CD4-positive, CD25-positive, alpha-beta regulatory T cell (primary cell): Measurements from ENCODE around the gene FHOD1. TPM values are rescaled to one million over a fixed set of nuclear protein-coding genes. Genes with fewer than 3 reads are reported as not detected.

Experiments
- ATAC-seq, 2 donors: fragments of 150-1000 bp; cut with Tn5 transposase; one replicate each; pipeline ENCODE4 v1.10.0; 2021; ENCODE audit warnings: low read depth in 2 of 2, moderate number of reproducible peaks in 2 of 2, moderate library complexity in 1 of 2
- DNase-seq, 3 donors: peaks; one replicate each; pipeline versions ENCODE4 v3.0.0 to v3.0.0-alpha.2; 2012 to 2022; ENCODE audit warnings: mixed read lengths in 1 of 3
- H3K27ac ChIP-seq: one replicate; pipeline ENCODE4 v1.7.0; 2013; ENCODE audit warnings: mild to moderate bottlenecking, low read length; ENCODE audit not compliant: insufficient read depth, poor library complexity, severe bottlenecking
- H3K27me3 ChIP-seq: one replicate; pipeline ENCODE4 v1.7.0; 2013; ENCODE audit warnings: low read length; ENCODE audit not compliant: control insufficient read depth, insufficient read depth
- H3K36me3 ChIP-seq: one replicate; pipeline ENCODE4 v1.7.0; 2013; ENCODE audit warnings: mild to moderate bottlenecking, low read length, moderate library complexity; ENCODE audit not compliant: control insufficient read depth, insufficient read depth
- H3K4me1 ChIP-seq: 2 replicates; pipeline ENCODE4 v1.7.0; 2013; ENCODE audit warnings: mild to moderate bottlenecking, low read length; ENCODE audit not compliant: insufficient read depth, control insufficient read depth, poor library complexity, severe bottlenecking
- H3K4me3 ChIP-seq: one replicate; pipeline ENCODE4 v1.7.0; 2013; ENCODE audit warnings: low read depth, mild to moderate bottlenecking, low read length, moderate library complexity
- H3K9me3 ChIP-seq, 2 experiments: 1 replicate in 1 of 2; 2 replicates in 1 of 2; pipeline ENCODE4 v1.7.0; 2013; ENCODE audit warnings: low read length in 2 of 2, mild to moderate bottlenecking in 1 of 2, moderate library complexity in 1 of 2; ENCODE audit not compliant: control insufficient read depth in 2 of 2
- H3K27ac Mint-ChIP-seq, 3 donors: one replicate each; pipeline ENCODE4 v1.8.0; 2020 to 2022; ENCODE audit warnings: mild to moderate bottlenecking in 3 of 3, mixed read lengths in 3 of 3, moderate library complexity in 2 of 3
- H3K27me3 Mint-ChIP-seq: one replicate; pipeline ENCODE4 v1.8.0; 2022; ENCODE audit warnings: mild to moderate bottlenecking, mixed read lengths
- H3K36me3 Mint-ChIP-seq: one replicate; pipeline ENCODE4 v1.8.0; 2020; ENCODE audit warnings: mixed read lengths
- H3K4me1 Mint-ChIP-seq, 4 donors: one replicate each; pipeline ENCODE4 v1.8.0; 2020 to 2022; ENCODE audit warnings: mixed read lengths in 4 of 4, mild to moderate bottlenecking in 1 of 4
- H3K4me3 Mint-ChIP-seq, 4 donors: one replicate each; pipeline ENCODE4 v1.8.0; 2020 to 2022; ENCODE audit warnings: mild to moderate bottlenecking in 4 of 4, mixed read lengths in 4 of 4, moderate library complexity in 3 of 4
- H3K9me3 Mint-ChIP-seq, 7 donors: one replicate each; pipeline ENCODE4 v1.8.0; 2020 to 2022; ENCODE audit warnings: mixed read lengths in 7 of 7, mild to moderate bottlenecking in 3 of 7, moderate library complexity in 2 of 7
- polyA plus RNA-seq, 4 donors: library from polyadenylated mRNA; unstranded; fragments of 300-500 nt; fragmentation: Illumina TruSeq; gene quantifications; one replicate each; pipeline ENCODE4 v1.2.3, GENCODE V29; 2021
- total RNA-seq: library from RNA; stranded (reverse); gene quantifications from one replicate; pipeline ENCODE4 v1.2.3, GENCODE V29; 2022

FHOD1 gene
- total and polyA plus RNA-seq, 5 donors from 2014 or later, result 1.9 to 34.5 (median 3.6) TPM

DNA sequence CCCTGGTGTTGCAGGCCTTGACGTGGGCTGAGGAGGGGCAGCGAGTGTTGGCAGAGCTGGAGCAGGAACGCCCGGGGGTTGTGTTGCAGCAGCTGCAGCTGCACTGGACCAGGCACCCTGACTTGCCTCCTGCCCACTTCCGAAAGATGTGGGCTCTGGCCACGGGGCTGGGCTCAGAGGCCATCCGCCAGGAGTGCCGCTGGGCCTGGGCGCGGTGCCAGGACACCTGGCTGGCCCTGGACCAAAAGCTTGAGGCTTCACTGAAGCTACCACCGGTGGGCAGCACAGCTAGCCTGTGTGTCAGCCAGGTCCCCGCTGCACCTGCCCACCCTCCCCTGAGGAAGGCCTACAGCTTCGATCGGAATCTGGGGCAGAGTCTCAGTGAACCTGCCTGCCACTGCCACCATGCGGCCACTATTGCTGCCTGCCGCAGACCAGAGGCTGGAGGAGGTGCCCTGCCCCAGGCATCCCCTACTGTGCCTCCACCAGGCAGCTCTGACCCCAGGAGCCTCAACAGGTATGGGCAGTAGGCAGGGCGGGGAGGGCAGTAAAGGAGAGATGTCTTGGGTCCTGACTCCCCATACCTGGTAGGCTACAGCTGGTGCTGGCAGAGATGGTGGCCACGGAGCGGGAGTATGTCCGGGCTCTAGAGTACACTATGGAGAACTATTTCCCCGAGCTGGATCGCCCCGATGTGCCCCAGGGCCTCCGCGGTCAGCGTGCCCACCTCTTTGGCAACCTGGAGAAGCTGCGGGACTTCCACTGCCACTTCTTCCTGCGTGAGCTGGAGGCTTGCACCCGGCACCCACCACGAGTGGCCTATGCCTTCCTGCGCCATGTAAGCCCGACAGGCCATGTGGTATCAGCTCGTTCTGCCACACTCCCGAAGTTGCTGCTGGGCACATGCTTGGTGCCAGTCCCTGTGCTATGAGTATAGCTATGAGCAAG, 37.7 kb upstream of the FHOD1 start:
- peak overlapping the region in 2 of 3 donors; percentile 24 to 37 for H3K27ac Mint-ChIP-seq
- DNase-seq (no peak), ATAC-seq (no peak)
- no peaks in the 10 kb centered on the region for H3K9me3 Mint-ChIP-seq
- Histone ChIP-seq H3K4me1 (peaks cover 3% of the 10 kb centered on the region), H3K9me3 (no peaks in the 10 kb centered on the region), H3K4me3 (no peak overlapping the region), H3K27me3 (no peaks in the 10 kb centered on the region), H3K27ac (no peak overlapping the region), H3K36me3 (no peaks in the 10 kb centered on the region)
- peaks cover 6% of the 10 kb centered on the region for H3K36me3 Mint-ChIP-seq
- no peak overlapping the region for H3K4me3 Mint-ChIP-seq
- H3K27me3 Mint-ChIP-seq, result no peaks in the 10 kb centered on the region
- peaks cover 0 to 3% (median 0%) of the 10 kb centered on the region in 4 donors for H3K4me1 Mint-ChIP-seq

DNA sequence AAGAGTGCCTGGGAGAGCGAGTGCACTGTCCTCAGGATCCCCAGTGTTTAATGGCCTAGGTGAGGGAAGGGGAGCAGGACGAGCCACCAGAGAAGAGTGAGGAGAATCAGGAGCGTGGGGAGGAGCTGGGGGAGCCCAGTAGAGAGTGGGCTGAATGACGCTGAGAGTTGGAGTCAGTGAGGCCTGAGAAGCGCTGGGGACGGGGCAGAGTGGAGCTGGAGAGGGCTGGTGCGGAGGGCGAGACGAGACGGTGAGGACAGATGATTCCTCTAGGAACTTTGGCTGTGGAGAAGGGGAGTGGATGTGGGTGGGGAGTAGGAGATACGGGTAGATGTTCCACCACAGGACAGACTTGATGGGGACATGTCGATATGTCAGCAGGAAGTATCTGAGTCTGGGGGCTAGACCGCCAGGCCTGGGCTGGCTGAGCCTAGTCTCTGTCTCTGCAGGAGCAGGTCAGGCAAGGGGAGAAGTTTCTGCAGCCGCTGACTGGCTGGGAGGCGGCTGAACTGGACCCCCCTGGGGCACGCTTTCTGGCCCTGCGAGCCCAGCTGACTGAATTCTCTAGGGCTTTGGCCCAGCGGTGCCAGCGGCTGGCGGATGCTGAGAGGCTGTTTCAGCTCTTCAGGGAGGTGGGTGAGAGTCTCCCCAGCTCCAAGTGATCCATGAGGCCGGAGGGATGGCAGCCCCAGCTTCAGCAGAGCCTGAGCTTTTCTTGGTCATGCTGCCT, 36.7 kb upstream of the FHOD1 start:
- no peaks in the 10 kb centered on the region for H3K27me3 Mint-ChIP-seq
- H3K4me1 ChIP-seq, result peaks cover 9% of the 10 kb centered on the region
- H3K4me3 Mint-ChIP-seq, result peak overlapping the region in 1 of 4 donors; percentile 57
- no peak overlapping the region for H3K4me3 ChIP-seq
- H3K4me1 Mint-ChIP-seq, result no peaks in the 10 kb centered on the region
- H3K9me3 ChIP-seq, result no peaks in the 10 kb centered on the region
- no peaks in the 10 kb centered on the region for H3K9me3 Mint-ChIP-seq
- no peak overlapping the region for H3K27ac ChIP-seq
- DNase-seq (no peak), ATAC-seq (no peak)
- no peaks in the 10 kb centered on the region for H3K36me3 ChIP-seq
- peak overlapping the region in 1 of 3 donors; percentile 12 for H3K27ac Mint-ChIP-seq
- H3K36me3 Mint-ChIP-seq, result peaks cover 6% of the 10 kb centered on the region
- H3K27me3 ChIP-seq, result no peaks in the 10 kb centered on the region

DNA sequence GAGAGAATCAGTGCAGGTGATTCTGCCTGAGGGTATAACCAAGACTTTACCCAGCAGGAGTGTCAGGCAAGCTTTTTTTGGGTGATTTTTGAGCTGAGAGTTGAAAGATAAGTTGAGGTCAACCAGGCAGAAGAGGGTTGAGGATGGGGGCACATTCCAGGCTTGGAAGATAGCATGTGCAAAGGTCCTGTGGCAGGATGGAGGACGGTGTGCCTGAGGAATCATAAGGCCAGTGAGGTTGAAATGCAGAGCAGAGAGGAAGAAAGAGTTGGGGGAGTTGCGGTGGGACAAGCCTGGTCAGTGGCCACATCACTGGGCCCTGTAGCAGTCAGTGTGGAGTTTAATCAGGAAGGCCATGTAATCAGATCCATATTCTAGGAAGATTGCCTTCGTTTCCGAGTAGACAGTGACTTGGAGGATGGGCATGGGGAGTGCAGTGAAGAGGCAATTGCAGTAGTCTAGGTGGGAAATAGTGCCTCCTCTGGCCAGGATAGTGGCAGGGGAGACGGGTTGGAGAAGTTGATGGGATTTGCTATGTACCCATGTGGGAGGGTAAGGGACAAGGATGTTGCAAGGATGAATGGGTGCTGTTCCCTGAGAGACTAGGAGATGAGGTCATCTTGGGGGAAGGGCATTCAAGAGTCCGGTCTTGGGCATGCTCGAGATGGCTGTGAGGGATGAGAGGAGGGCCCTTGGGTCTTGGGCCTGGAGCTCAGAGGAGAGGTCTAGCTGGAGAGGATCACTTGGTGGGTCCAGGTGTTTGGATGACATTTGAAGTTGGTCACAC, 36.0 kb upstream of the FHOD1 start:
- H3K36me3 ChIP-seq, result no peaks in the 10 kb centered on the region
- no peak overlapping the region for H3K27ac ChIP-seq
- peaks cover 6% of the 10 kb centered on the region for H3K36me3 Mint-ChIP-seq
- peak overlapping the region in 1 of 4 donors; percentile 57 for H3K4me3 Mint-ChIP-seq
- no peaks in the 10 kb centered on the region for H3K27me3 Mint-ChIP-seq
- no peaks in the 10 kb centered on the region for H3K27me3 ChIP-seq
- H3K4me3 ChIP-seq, result no peak overlapping the region
- no peaks in the 10 kb centered on the region for H3K9me3 ChIP-seq
- peaks cover 0 to 6% (median 0%) of the 10 kb centered on the region in 4 donors for H3K4me1 Mint-ChIP-seq
- no peaks in the 10 kb centered on the region for H3K9me3 Mint-ChIP-seq
- DNase-seq (no peak), ATAC-seq (no peak)
- H3K4me1 ChIP-seq, result peaks cover 17% of the 10 kb centered on the region
- peak overlapping the region in 1 of 3 donors; percentile 12 for H3K27ac Mint-ChIP-seq

DNA sequence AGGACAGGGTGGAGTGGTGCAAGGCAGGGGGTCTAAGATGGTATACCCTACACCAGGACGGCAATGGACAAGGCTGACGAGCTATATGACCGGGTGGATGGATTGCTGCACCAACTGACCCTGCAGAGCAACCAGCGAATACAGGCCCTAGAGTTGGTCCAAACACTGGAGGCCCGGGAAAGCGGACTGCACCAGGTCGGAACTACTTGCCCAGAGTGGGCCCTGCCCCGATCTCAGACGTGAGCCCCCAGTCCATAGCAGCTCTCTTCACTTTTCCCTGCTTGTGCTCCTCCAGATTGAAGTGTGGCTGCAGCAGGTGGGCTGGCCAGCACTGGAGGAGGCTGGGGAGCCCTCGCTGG, 35.1 kb upstream of the FHOD1 start:
- Histone ChIP-seq H3K4me1 (peaks cover 25% of the 10 kb centered on the region), H3K27ac (no peak overlapping the region), H3K9me3 (no peaks in the 10 kb centered on the region), H3K36me3 (no peaks in the 10 kb centered on the region), H3K27me3 (no peaks in the 10 kb centered on the region), H3K4me3 (no peak overlapping the region)
- Mint-ChIP-seq H3K4me1 (peaks cover 0 to 13% (median 2%) of the 10 kb centered on the region in 4 donors), H3K27ac (no peak overlapping the region), H3K36me3 (peaks cover 6% of the 10 kb centered on the region), H3K9me3 (no peaks in the 10 kb centered on the region), H3K4me3 (no peak overlapping the region), H3K27me3 (no peaks in the 10 kb centered on the region)
- ATAC-seq, result no peak
- no peak for DNase-seq

DNA sequence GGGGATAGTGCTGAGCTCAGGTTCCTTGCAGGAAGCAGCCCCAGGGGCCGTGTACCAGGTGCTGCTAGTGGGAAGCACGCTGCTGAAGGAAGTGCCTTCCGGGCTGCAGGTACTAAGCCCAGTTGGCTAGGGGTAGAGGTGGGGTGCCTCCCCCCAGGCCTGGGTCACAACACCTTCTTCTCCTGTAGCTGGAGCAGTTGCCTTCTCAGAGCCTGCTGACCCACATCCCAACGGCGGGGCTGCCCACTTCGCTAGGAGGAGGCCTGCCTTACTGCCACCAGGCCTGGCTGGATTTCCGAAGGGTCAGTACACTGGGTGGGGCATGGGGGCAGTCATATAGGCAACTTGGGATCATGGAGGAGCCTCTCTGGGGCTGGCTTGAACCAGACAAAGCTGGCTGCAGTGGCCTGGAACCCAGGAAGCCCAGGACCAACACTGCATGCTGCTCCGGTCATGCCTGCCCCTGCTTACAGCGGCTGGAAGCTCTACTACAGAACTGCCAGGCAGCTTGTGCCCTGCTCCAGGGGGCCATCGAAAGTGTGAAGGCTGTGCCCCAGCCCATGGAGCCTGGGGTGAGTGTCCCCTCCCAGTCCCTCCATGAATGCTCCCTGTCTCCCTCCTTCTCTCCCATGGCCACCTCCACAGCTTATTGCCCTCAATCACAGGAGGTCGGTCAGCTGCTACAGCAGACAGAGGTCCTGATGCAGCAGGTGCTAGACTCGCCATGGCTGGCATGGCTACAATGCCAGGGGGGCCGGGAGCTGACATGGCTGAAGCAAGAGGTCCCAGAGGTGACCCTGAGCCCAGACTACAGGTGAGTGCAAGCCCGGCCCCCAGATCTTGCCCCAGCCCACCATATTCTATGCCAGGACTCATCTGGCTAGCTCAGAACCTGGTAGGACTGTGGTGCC, 34.5 kb upstream of the FHOD1 start:
- Mint-ChIP-seq H3K9me3 (no peaks in the 10 kb centered on the region), H3K4me1 (peaks cover 0 to 13% (median 3%) of the 10 kb centered on the region in 4 donors), H3K27me3 (no peaks in the 10 kb centered on the region), H3K4me3 (peak overlapping the region in 3 of 4 donors; percentile 29 to 71 (median 36)), H3K36me3 (peaks cover 6% of the 10 kb centered on the region), H3K27ac (no peak overlapping the region)
- no peak for DNase-seq
- Histone ChIP-seq H3K36me3 (no peaks in the 10 kb centered on the region), H3K4me1 (peaks cover 26% of the 10 kb centered on the region), H3K27me3 (no peaks in the 10 kb centered on the region), H3K27ac (no peak overlapping the region), H3K9me3 (no peaks in the 10 kb centered on the region), H3K4me3 (no peak overlapping the region)
- no peak for ATAC-seq

DNA sequence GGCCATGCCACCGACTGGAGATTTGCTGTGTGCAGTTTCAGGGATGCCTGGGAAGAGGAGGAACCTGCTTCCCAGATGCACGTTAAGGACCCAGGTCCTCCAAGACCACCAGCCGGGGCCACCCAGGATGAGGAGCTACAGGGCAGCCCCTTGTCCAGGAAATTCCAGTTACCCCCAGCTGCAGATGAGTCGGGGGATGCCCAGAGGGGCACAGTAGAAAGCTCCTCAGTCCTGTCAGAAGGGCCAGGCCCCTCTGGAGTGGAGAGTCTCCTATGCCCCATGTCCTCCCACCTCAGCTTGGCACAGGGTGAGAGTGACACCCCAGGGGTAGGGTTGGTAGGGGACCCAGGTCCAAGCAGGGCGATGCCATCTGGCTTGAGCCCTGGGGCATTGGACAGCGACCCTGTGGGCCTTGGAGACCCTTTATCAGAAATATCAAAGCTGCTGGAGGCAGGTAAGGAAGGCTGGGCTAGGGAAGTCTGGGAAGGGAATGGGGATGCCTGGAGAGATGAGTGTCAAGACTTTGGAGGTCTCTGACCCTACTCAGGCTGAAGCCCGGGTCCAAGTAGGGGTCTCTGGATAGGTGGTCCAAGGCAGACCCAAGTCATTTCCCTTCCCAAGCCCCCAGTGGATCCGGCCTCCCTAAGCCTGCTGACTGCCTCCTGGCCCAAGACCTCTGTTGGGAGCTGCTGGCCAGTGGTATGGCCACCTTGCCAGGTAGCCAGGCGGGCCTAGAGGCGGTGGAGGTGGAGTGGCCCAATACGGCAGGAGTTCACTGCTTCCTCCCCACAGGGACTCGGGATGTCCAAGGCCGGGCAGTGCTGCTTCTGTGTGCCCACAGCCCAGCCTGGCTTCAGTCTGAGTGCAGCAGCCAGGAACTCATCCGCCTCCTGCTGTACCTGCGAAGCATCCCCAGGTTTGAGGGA, 33.1 kb upstream of the FHOD1 start:
- no peaks in the 10 kb centered on the region for H3K27me3 ChIP-seq
- peaks cover 26% of the 10 kb centered on the region for H3K4me1 ChIP-seq
- Mint-ChIP-seq H3K27ac (peak overlapping the region in 1 of 3 donors; percentile 61), H3K9me3 (no peaks in the 10 kb centered on the region), H3K4me1 (peaks cover 0 to 17% (median 7%) of the 10 kb centered on the region in 4 donors), H3K36me3 (peaks cover under 1% of the 10 kb centered on the region), H3K4me3 (peak overlapping the region; percentile 29 to 74 (median 67)), H3K27me3 (no peaks in the 10 kb centered on the region)
- no peaks in the 10 kb centered on the region for H3K9me3 ChIP-seq
- no peak for DNase-seq
- H3K27ac ChIP-seq, result no peak overlapping the region
- peaks cover 3% of the 10 kb centered on the region for H3K36me3 ChIP-seq
- ATAC-seq, result no peak
- H3K4me3 ChIP-seq, result no peak overlapping the region
